GM12892 (cell line): ENCODE results near the gene SMARCB1.

ENCODE experiments used
- POLR2A ChIP-seq: IDR thresholded peaks from 2 replicates; pipeline ENCODE4 v1.6.1; 2011; ENCODE audit warnings: low read depth, low read length, control low read depth
- POLR2AphosphoS5 ChIP-seq: IDR thresholded peaks from 2 replicates; pipeline ENCODE4 v1.6.1; 2011; ENCODE audit warnings: low read depth, low read length, control low read depth

DNA sequence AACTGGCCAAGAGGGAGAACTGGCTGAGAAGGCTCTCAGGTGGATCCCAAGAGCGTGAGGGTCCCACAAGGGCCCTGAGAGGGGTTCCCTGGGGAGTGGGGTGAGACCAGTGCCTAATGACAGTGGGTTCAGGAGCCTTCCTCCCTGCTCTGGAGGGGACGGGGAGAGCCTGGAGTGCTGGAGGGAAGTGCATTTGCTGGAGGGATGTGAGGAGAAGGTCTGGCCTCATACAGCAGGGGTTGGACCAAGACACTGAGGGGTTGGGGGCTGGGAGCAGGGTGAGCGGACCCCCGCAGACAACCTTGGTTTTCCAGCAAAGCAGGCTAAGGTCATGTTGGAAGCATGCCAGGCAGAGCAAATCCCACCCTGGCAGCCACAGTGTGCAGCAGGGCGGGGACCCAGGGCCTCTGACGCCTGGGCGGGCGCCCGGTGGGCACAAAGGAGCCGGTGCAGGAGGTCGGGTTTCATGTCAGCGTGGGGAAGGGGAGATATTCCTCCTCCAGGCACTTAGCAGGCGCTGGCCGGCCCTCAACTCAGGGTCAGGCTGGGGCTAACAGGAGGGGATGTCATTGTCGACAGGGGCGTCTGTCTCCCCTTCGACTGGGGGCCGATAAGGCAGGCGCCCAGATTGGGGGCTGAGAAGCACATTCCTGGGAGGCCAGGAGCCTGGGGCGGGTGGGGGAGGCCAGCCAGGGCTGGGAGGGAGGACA, 55.1 kb downstream of the SMARCB1 start:
- TF ChIP-seq POLR2AphosphoS5 (no peak), POLR2A (no peak)
